ENCODE measurements around the gene NT5C3A. TPM values are rescaled to one million over a fixed set of nuclear protein-coding genes. Genes with fewer than 3 reads are reported as not detected.

NT5C3A gene
- total and polyA plus RNA-seq, 2 of the 8 experiments (the other 6 are each of a cell fraction or from before 2014, with no cell fraction given) = 7.5 to 22.7 TPM

DNA sequence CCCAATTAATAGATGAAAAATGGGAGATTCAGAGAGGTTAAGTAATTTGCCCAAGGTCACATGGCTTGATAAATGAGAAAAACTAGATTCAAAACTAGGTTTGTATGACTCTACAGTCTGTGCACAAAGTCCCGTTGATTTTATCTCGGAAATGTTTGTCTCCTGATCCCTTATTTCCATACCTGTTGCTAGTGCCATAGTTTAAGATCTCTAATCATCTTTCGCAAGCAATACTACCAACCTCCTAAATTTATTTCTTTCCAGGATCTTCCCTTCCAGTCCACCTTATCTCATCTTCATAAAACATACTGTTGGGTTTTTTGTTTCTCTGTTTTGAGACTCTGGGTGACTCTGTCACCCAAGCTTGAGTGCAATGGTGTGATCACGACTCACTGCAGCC lies 2.9 kb downstream of the NT5C3A start:
- no peaks in the 10 kb centered on the region; a peak in 1 of 8 replicates for H3K36me3 ChIP-seq (ENCODE audit: control insufficient read depth in 2 of 4, insufficient read depth in 4 of 4, low read length in 3 of 4)
- no peak overlapping the region for H3K23ac ChIP-seq (ENCODE audit: insufficient read length)
- no peak overlapping the region for H4K8ac ChIP-seq (ENCODE audit: extremely low read depth, insufficient read depth, low read length)
- WGBS, 2 experiments (ENCODE audit: extremely low coverage in 1 of 2, insufficient coverage in 1 of 2, insufficient read length in 1 of 2, insufficient replicate concordance in 2 of 2, low coverage in 1 of 2, low lambda C conversion rate in 2 of 2, missing lambda C conversion rate in 1 of 2) = 65% methylated on average over 4 of the region's 4 CpGs; no CpG with 5 or more reads in 1 of the 2 experiments
- no peak overlapping the region for H3K18ac ChIP-seq (ENCODE audit: extremely low read depth, low read length)
- no peak overlapping the region for H2BK15ac ChIP-seq (ENCODE audit: low read length)
- no peak overlapping the region for H2BK20ac ChIP-seq (ENCODE audit: low read length)
- H3K4me3 ChIP-seq (ENCODE audit: extremely low read depth in 1 of 4, insufficient read depth in 2 of 4, low read depth in 3 of 4, low read length in 4 of 4) = no peak overlapping the region
- no peak overlapping the region for H2AFZ ChIP-seq (ENCODE audit: low read length)
- H2AK5ac ChIP-seq (ENCODE audit: low read depth, low read length) = no peak overlapping the region
- H3K4me1 ChIP-seq (replicated peaks in 1 of 4; ENCODE audit: control insufficient read depth in 3 of 4, insufficient read depth in 4 of 4, low read length in 3 of 4) = peaks cover 0 to 7% (median 0%) of the 10 kb centered on the region in 4 experiments; a peak in 1 of 7 replicates
- H3K4ac ChIP-seq (replicated peaks; ENCODE audit: insufficient read length, low read depth, low read length) = no peak overlapping the region
- no peak overlapping the region for H4K5ac ChIP-seq (ENCODE audit: insufficient read length, low read depth, low read length)
- H3K27me3 ChIP-seq (replicated peaks in 1 of 4; ENCODE audit: control insufficient read depth in 3 of 4, extremely low read depth in 1 of 4, insufficient read depth in 3 of 4, low read length in 3 of 4) = no peaks in the 10 kb centered on the region
- no peak overlapping the region for H2BK5ac ChIP-seq (ENCODE audit: low read depth, low read length)
- no peak overlapping the region for H3K14ac ChIP-seq (ENCODE audit: insufficient read length)
- H3K9ac ChIP-seq (replicated peaks in 1 of 4; ENCODE audit: extremely low read depth in 1 of 4, low read depth in 3 of 4, low read length in 3 of 4) = no peak overlapping the region
- POLR2A ChIA-PET (ENCODE audit: partially characterized antibody) = no interaction called here
- no peak overlapping the region for H4K91ac ChIP-seq (replicated peaks; ENCODE audit: insufficient read length, low read length)
- FAIRE-seq = no peak
- no peak overlapping the region for H3K56ac ChIP-seq (replicated peaks; ENCODE audit: insufficient read length, low read depth, low read length)
- H3K9me3 ChIP-seq (ENCODE audit: insufficient read depth in 2 of 2, low read depth in 1 of 2, low read length in 1 of 2) = no peaks in the 10 kb centered on the region
- CTCF ChIA-PET (ENCODE audit: partially characterized antibody) = interaction anchor here (1.2 kb wide), 1 partner anchor 215 kb away, joined by 3 read pairs; no protein-coding TSS in a partner anchor
- no peak overlapping the region for H3K27ac ChIP-seq (ENCODE audit: low read depth, low read length)
- no peaks in the 10 kb centered on the region for H3K23me2 ChIP-seq (ENCODE audit: low read depth, low read length)
- no peak overlapping the region for H2BK12ac ChIP-seq (ENCODE audit: low read depth, low read length)
- DNase-seq (ENCODE audit: low read depth in 1 of 2, low spot score in 2 of 2) = no peak
- no peak overlapping the region for H3K4me2 ChIP-seq (ENCODE audit: insufficient read depth in 1 of 2, low read depth in 2 of 2, low read length in 2 of 2)
- H3K79me2 ChIP-seq (ENCODE audit: control insufficient read depth in 1 of 2, insufficient read depth in 2 of 2, low read length in 2 of 2) = peaks cover 12 to 70% of the 10 kb centered on the region in 2 experiments
- no peak overlapping the region for H2BK120ac ChIP-seq (replicated peaks; ENCODE audit: low read depth, low read length)
- H3K79me1 ChIP-seq (ENCODE audit: low read depth, low read length) = no peaks in the 10 kb centered on the region; the same call in none of the 2 replicates
- H4K20me1 ChIP-seq (replicated peaks in 1 of 2; ENCODE audit: control insufficient read depth in 1 of 2, insufficient read depth in 2 of 2, low read length in 2 of 2) = peaks cover 0 to 2% of the 10 kb centered on the region in 2 experiments
- TF ChIP-seq, protein P1, sequence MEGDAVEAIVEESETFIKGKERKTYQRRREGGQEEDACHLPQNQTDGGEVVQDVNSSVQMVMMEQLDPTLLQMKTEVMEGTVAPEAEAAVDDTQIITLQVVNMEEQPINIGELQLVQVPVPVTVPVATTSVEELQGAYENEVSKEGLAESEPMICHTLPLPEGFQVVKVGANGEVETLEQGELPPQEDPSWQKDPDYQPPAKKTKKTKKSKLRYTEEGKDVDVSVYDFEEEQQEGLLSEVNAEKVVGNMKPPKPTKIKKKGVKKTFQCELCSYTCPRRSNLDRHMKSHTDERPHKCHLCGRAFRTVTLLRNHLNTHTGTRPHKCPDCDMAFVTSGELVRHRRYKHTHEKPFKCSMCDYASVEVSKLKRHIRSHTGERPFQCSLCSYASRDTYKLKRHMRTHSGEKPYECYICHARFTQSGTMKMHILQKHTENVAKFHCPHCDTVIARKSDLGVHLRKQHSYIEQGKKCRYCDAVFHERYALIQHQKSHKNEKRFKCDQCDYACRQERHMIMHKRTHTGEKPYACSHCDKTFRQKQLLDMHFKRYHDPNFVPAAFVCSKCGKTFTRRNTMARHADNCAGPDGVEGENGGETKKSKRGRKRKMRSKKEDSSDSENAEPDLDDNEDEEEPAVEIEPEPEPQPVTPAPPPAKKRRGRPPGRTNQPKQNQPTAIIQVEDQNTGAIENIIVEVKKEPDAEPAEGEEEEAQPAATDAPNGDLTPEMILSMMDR (IDR thresholded peaks at IDR 0.05; ENCODE audit: control extremely low read depth in 1 of 3, insufficient read depth in 1 of 3, low read depth in 1 of 3, low read length in 3 of 3) = no peak
- TF ChIP-seq PHF8 (conservative IDR thresholded peaks at IDR 0.05; ENCODE audit: low read depth, low read length) (no peak), BRCA1 (IDR thresholded peaks at IDR 0.05; ENCODE audit: low read depth, low read length) (no peak), SUZ12 (IDR thresholded peaks at IDR 0.05; ENCODE audit: low read length) (no peak), SP2 (IDR thresholded peaks at IDR 0.05; ENCODE audit: low read length) (no peak), GABPA (IDR thresholded peaks at IDR 0.05; ENCODE audit: borderline replicate concordance, insufficient read depth, low read length) (no peak), SIRT6 (IDR thresholded peaks at IDR 0.05; ENCODE audit: low read length) (no peak), SIN3A (conservative IDR thresholded peaks at IDR 0.05 in 1 of 2, IDR thresholded peaks at IDR 0.05 in 1 of 2; ENCODE audit: low read depth in 1 of 2, low read length in 2 of 2) (no peak), TCF12 (IDR thresholded peaks at IDR 0.05; ENCODE audit: low read depth, low read length) (no peak), TEAD4 (IDR thresholded peaks at IDR 0.05; ENCODE audit: low read depth, low read length) (no peak)
- TF ChIP-seq, protein P2, sequence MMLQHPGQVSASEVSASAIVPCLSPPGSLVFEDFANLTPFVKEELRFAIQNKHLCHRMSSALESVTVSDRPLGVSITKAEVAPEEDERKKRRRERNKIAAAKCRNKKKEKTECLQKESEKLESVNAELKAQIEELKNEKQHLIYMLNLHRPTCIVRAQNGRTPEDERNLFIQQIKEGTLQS (IDR thresholded peaks at IDR 0.05; ENCODE audit: insufficient read depth, low read depth, low read length) = no peak

All from H1 (cell line).